WTC11 (cell line): Measurements from ENCODE around the gene ATAD3C. TPM values are rescaled to one million over a fixed set of nuclear protein-coding genes. Genes with fewer than 3 reads are reported as not detected.

Experiments
- ATAC-seq: fragments of 200-7000 bp; cut with Tn5 transposase; 2 replicates; pipeline ENCODE4 v1.10.0; 2021; ENCODE audit warnings: mild to moderate bottlenecking, moderate library complexity
- CTCF ChIA-PET: fragments of 300-600 bp; sonication (Branson Sonifier 250); formaldehyde crosslinking; loops from one replicate; lab custom pipeline; 2021; ENCODE audit warnings: antibody characterized with exemption; lab: Charles Lee
- POLR2A ChIA-PET: fragments of 350-600 bp; sonication (Branson Sonifier 250); formaldehyde crosslinking; loops from one replicate; lab custom pipeline; 2021; ENCODE audit warnings: antibody characterized with exemption; lab: Charles Lee
- DNase-seq: peaks from one replicate; pipeline ENCODE4 v3.0.0; 2021; ENCODE audit warnings: low spot score
- H3K27ac Mint-ChIP-seq: 2 replicates; pipeline ENCODE4 v1.8.0; 2021; ENCODE audit warnings: mixed read lengths
- H3K27me3 Mint-ChIP-seq: 2 replicates; pipeline ENCODE4 v1.8.0; 2021; ENCODE audit warnings: low read depth, mild to moderate bottlenecking, moderate library complexity, mixed read lengths
- H3K36me3 Mint-ChIP-seq: 2 replicates; pipeline ENCODE4 v1.8.0; 2021; ENCODE audit warnings: mixed read lengths
- H3K4me1 Mint-ChIP-seq: 2 replicates; pipeline ENCODE4 v1.8.0; 2022; ENCODE audit warnings: mixed read lengths
- H3K4me3 Mint-ChIP-seq: 2 replicates; pipeline ENCODE4 v1.8.0; 2021; ENCODE audit warnings: mild to moderate bottlenecking, moderate library complexity, mixed read lengths
- H3K9me3 Mint-ChIP-seq: 2 replicates; pipeline ENCODE4 v1.8.0; 2021; ENCODE audit warnings: mixed read lengths
- ELF4 ChIP-seq: sonication (generic); formaldehyde crosslinking; IDR thresholded peaks from 2 replicates; pipeline ENCODE4 v1.8.1; 2022; ENCODE audit warnings: low read depth, mild to moderate bottlenecking, moderate library complexity, missing genetic modification reagents
- ETV6 ChIP-seq: sonication (generic); formaldehyde crosslinking; IDR thresholded peaks from 2 replicates; pipeline ENCODE4 v1.8.1; 2022; ENCODE audit warnings: mild to moderate bottlenecking, missing genetic modification reagents
- IRF2 ChIP-seq: sonication (generic); formaldehyde crosslinking; IDR thresholded peaks from 2 replicates; pipeline ENCODE4 v1.8.0; 2022; ENCODE audit warnings: low read depth, missing genetic modification reagents, borderline replicate concordance
- MXD4 ChIP-seq: fragments of 250-450 bp; sonication (Bioruptor Pico); IDR thresholded peaks from 2 replicates; pipeline ENCODE4 v1.8.0; 2021; ENCODE audit warnings: mild to moderate bottlenecking, moderate library complexity, borderline replicate concordance
- NFYB ChIP-seq: sonication (generic); formaldehyde crosslinking; conservative IDR thresholded peaks from 2 replicates; pipeline ENCODE4 v1.8.0; 2022; ENCODE audit warnings: low read depth, missing genetic modification reagents
- NR1H2 ChIP-seq: sonication (generic); formaldehyde crosslinking; IDR thresholded peaks from 2 replicates; pipeline ENCODE4 v1.9.0; 2021; ENCODE audit warnings: mild to moderate bottlenecking, moderate library complexity, missing genetic modification reagents
- TEAD1 ChIP-seq: sonication (generic); formaldehyde crosslinking; IDR thresholded peaks from 2 replicates; pipeline ENCODE4 v1.8.0; 2022; ENCODE audit warnings: mild to moderate bottlenecking, missing genetic modification reagents
- ZBTB21 ChIP-seq: sonication (generic); formaldehyde crosslinking; IDR thresholded peaks from 2 replicates; pipeline ENCODE4 v1.8.1; 2023; ENCODE audit warnings: mild to moderate bottlenecking, missing genetic modification reagents, borderline replicate concordance
- ZNF263 ChIP-seq: sonication (generic); formaldehyde crosslinking; IDR thresholded peaks from 2 replicates; pipeline ENCODE4 v1.8.1; 2022; ENCODE audit warnings: low read depth, mild to moderate bottlenecking, moderate library complexity, missing genetic modification reagents
- total RNA-seq: library from RNA; stranded (reverse); gene quantifications from 3 replicates; pipeline ENCODE4 v1.2.3, GENCODE V29; 2021
- TF ChIP-seq, protein P1 (sequence below): sonication (generic); formaldehyde crosslinking; IDR thresholded peaks from 2 replicates; pipeline ENCODE4 v1.8.1; 2023; ENCODE audit warnings: mild to moderate bottlenecking, missing genetic modification reagents, borderline replicate concordance
- TF ChIP-seq, protein P2 (sequence below): fragments of 200-600 bp; IDR thresholded peaks from 2 replicates; pipeline ENCODE4 v1.8.0; 2022; ENCODE audit warnings: antibody characterized with exemption
- TF ChIP-seq, protein P3 (sequence below): fragments of 250-450 bp; sonication (Bioruptor Pico); IDR thresholded peaks from 2 replicates; pipeline ENCODE4 v1.9.0; 2021; ENCODE audit warnings: mild to moderate bottlenecking
- TF ChIP-seq, protein P4 (sequence below): sonication (generic); formaldehyde crosslinking; IDR thresholded peaks from 2 replicates; pipeline ENCODE4 v1.8.1; 2023; ENCODE audit warnings: mild to moderate bottlenecking, missing genetic modification reagents, moderate library complexity
- TF ChIP-seq, protein P5 (sequence below): sonication (generic); formaldehyde crosslinking; IDR thresholded peaks from 2 replicates; pipeline ENCODE4 v1.8.0; 2022; ENCODE audit warnings: missing genetic modification reagents
- TF ChIP-seq, protein P6 (sequence below): sonication (generic); formaldehyde crosslinking; IDR thresholded peaks from 2 replicates; pipeline ENCODE4 v1.8.1; 2022; ENCODE audit warnings: mild to moderate bottlenecking, missing genetic modification reagents, moderate library complexity, borderline replicate concordance
- TF ChIP-seq, protein P7 (sequence below): sonication (generic); formaldehyde crosslinking; conservative IDR thresholded peaks from 2 replicates; pipeline ENCODE4 v1.8.1; 2023; ENCODE audit warnings: mild to moderate bottlenecking, low read depth, missing genetic modification reagents, moderate library complexity

Gene ATAD3C
- total RNA-seq, 1 experiment from 2014 or later, result 0.61 TPM

DNA sequence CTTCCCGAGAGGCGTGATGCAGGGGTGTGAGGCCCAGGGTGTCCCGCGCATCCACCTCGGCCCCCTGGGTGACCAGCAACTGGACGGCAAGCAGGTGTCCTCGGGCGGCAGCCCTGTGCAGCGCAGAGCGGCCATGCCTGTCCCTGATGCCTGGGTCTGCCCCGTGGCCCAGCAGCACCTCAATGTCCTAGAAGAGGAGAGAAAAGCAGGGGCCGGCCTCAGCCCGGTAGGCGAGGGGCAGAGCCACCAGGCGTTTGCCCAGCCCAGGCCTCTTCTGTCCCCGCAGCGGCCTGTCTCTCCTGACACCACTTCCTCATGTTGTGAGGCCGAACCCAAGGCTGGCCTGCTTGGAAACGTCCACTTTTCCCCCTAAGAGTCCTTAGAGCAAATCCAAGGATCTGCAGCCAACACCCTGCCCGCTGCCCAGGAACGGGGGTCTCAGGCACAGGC, 30.1 kb upstream of the ATAD3C start:
- H3K36me3 Mint-ChIP-seq, result no peaks in the 10 kb centered on the region
- CTCF ChIA-PET, result interaction anchor here (0.6 to 1.6 kb wide), 2 partner anchors 14 to 25 kb away, joined by 5 read pairs; no protein-coding TSS in a partner anchor
- no peak for ATAC-seq
- TF ChIP-seq, protein P1, sequence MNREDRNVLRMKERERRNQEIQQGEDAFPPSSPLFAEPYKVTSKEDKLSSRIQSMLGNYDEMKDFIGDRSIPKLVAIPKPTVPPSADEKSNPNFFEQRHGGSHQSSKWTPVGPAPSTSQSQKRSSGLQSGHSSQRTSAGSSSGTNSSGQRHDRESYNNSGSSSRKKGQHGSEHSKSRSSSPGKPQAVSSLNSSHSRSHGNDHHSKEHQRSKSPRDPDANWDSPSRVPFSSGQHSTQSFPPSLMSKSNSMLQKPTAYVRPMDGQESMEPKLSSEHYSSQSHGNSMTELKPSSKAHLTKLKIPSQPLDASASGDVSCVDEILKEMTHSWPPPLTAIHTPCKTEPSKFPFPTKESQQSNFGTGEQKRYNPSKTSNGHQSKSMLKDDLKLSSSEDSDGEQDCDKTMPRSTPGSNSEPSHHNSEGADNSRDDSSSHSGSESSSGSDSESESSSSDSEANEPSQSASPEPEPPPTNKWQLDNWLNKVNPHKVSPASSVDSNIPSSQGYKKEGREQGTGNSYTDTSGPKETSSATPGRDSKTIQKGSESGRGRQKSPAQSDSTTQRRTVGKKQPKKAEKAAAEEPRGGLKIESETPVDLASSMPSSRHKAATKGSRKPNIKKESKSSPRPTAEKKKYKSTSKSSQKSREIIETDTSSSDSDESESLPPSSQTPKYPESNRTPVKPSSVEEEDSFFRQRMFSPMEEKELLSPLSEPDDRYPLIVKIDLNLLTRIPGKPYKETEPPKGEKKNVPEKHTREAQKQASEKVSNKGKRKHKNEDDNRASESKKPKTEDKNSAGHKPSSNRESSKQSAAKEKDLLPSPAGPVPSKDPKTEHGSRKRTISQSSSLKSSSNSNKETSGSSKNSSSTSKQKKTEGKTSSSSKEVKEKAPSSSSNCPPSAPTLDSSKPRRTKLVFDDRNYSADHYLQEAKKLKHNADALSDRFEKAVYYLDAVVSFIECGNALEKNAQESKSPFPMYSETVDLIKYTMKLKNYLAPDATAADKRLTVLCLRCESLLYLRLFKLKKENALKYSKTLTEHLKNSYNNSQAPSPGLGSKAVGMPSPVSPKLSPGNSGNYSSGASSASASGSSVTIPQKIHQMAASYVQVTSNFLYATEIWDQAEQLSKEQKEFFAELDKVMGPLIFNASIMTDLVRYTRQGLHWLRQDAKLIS (CRISPR knock-in tag), result no peak
- TF ChIP-seq ETV6 (CRISPR knock-in tag), result no peak
- no peak for TF ChIP-seq MXD4
- TF ChIP-seq IRF2 (CRISPR knock-in tag), result no peak
- TF ChIP-seq, protein P2, sequence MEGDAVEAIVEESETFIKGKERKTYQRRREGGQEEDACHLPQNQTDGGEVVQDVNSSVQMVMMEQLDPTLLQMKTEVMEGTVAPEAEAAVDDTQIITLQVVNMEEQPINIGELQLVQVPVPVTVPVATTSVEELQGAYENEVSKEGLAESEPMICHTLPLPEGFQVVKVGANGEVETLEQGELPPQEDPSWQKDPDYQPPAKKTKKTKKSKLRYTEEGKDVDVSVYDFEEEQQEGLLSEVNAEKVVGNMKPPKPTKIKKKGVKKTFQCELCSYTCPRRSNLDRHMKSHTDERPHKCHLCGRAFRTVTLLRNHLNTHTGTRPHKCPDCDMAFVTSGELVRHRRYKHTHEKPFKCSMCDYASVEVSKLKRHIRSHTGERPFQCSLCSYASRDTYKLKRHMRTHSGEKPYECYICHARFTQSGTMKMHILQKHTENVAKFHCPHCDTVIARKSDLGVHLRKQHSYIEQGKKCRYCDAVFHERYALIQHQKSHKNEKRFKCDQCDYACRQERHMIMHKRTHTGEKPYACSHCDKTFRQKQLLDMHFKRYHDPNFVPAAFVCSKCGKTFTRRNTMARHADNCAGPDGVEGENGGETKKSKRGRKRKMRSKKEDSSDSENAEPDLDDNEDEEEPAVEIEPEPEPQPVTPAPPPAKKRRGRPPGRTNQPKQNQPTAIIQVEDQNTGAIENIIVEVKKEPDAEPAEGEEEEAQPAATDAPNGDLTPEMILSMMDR, result no peak
- no peak for TF ChIP-seq ELF4 (CRISPR knock-in tag)
- TF ChIP-seq, protein P3, sequence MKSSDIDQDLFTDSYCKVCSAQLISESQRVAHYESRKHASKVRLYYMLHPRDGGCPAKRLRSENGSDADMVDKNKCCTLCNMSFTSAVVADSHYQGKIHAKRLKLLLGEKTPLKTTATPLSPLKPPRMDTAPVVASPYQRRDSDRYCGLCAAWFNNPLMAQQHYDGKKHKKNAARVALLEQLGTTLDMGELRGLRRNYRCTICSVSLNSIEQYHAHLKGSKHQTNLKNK, result no peak
- no peak for TF ChIP-seq NR1H2 (CRISPR knock-in tag)
- TF ChIP-seq, all 79 proteins: peak for 0
- peaks cover 2% of the 10 kb centered on the region; the same call in 1 of the 2 replicates for H3K27me3 Mint-ChIP-seq
- H3K9me3 Mint-ChIP-seq, result no peaks in the 10 kb centered on the region
- H3K4me3 Mint-ChIP-seq, result no peak overlapping the region
- no peak for DNase-seq
- H3K4me1 Mint-ChIP-seq, result peaks cover 32% of the 10 kb centered on the region
- 0 out of 2 replicates have a peak overlapping the region, but pooled peaks have one; percentile 70 for H3K27ac Mint-ChIP-seq
- POLR2A ChIA-PET, result interaction anchor here (1.5 kb wide), 1 partner anchor 11 kb away, joined by 5 read pairs; no protein-coding TSS in a partner anchor

DNA sequence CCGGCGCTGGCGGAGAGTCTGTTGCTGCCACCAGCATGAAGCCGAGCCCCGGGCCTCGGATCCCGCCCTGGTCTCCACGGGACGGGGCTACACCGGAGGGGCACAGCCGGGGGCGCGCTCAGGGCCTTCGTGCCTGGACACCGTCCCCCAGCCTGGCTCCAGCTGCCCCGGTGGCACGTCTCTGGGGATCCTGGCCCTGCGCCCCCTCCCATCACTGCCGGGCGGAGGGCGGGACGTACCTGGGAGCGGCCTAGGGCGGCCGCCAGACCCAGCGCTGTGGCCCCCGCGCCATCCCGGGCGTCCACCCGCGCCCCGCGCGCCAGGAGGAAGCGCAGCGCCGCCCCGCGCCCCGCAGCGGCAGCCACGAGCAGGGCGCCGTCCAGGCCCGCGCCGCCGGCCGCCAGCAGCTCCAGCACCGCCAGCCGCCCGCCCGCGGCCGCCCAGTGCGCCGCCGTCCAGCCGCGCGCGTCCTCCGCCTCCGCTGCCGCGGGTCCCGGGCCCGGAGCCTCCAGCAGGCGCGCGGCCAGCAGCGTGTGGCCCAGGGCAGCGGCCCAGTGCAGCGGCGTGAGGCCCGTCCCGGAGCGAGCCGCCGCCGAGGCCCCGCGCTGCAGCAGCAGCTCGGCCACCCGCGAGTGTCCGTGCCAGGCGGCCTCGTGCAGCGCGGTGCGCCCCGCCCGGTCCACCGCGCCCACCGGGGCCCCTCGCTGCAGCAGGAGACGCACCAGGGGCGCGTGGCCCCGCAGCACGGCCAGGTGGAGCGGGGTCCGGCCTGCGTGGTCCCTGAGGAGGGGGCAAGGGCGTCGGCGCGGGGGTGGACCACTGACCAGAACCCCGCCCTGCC, 29.5 kb upstream of the ATAD3C start:
- Mint-ChIP-seq H3K9me3 (no peaks in the 10 kb centered on the region), H3K27me3 (peaks cover 2% of the 10 kb centered on the region; the same call in 1 of the 2 replicates), H3K36me3 (no peaks in the 10 kb centered on the region), H3K4me3 (no peak overlapping the region), H3K27ac (0 out of 2 replicates have a peak overlapping the region, but pooled peaks have one; percentile 70), H3K4me1 (peaks cover 33% of the 10 kb centered on the region)
- POLR2A ChIA-PET, result interaction anchor here (1.5 kb wide), 1 partner anchor 11 kb away, joined by 5 read pairs; no protein-coding TSS in a partner anchor
- DNase-seq (peak; percentile 52), ATAC-seq (peak; percentile 57)
- CTCF ChIA-PET, result interaction anchor here (0.6 to 1.6 kb wide), 5 partner anchors 9 to 26 kb away, joined by 3 to 6 read pairs (median 5); no protein-coding TSS in a partner anchor
- TF ChIP-seq TEAD1, result no peak
- TF ChIP-seq, protein P4, sequence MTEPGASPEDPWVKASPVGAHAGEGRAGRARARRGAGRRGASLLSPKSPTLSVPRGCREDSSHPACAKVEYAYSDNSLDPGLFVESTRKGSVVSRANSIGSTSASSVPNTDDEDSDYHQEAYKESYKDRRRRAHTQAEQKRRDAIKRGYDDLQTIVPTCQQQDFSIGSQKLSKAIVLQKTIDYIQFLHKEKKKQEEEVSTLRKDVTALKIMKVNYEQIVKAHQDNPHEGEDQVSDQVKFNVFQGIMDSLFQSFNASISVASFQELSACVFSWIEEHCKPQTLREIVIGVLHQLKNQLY (CRISPR knock-in tag), result no peak
- no peak for TF ChIP-seq ZBTB21 (CRISPR knock-in tag)
- TF ChIP-seq, protein P5, sequence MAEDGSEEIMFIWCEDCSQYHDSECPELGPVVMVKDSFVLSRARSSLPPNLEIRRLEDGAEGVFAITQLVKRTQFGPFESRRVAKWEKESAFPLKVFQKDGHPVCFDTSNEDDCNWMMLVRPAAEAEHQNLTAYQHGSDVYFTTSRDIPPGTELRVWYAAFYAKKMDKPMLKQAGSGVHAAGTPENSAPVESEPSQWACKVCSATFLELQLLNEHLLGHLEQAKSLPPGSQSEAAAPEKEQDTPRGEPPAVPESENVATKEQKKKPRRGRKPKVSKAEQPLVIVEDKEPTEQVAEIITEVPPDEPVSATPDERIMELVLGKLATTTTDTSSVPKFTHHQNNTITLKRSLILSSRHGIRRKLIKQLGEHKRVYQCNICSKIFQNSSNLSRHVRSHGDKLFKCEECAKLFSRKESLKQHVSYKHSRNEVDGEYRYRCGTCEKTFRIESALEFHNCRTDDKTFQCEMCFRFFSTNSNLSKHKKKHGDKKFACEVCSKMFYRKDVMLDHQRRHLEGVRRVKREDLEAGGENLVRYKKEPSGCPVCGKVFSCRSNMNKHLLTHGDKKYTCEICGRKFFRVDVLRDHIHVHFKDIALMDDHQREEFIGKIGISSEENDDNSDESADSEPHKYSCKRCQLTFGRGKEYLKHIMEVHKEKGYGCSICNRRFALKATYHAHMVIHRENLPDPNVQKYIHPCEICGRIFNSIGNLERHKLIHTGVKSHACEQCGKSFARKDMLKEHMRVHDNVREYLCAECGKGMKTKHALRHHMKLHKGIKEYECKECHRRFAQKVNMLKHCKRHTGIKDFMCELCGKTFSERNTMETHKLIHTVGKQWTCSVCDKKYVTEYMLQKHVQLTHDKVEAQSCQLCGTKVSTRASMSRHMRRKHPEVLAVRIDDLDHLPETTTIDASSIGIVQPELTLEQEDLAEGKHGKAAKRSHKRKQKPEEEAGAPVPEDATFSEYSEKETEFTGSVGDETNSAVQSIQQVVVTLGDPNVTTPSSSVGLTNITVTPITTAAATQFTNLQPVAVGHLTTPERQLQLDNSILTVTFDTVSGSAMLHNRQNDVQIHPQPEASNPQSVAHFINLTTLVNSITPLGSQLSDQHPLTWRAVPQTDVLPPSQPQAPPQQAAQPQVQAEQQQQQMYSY (CRISPR knock-in tag), result no peak
- TF ChIP-seq, protein P6, sequence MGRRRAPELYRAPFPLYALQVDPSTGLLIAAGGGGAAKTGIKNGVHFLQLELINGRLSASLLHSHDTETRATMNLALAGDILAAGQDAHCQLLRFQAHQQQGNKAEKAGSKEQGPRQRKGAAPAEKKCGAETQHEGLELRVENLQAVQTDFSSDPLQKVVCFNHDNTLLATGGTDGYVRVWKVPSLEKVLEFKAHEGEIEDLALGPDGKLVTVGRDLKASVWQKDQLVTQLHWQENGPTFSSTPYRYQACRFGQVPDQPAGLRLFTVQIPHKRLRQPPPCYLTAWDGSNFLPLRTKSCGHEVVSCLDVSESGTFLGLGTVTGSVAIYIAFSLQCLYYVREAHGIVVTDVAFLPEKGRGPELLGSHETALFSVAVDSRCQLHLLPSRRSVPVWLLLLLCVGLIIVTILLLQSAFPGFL, result no peak
- TF ChIP-seq ZNF263 (CRISPR knock-in tag), result no peak
- TF ChIP-seq, protein P7, sequence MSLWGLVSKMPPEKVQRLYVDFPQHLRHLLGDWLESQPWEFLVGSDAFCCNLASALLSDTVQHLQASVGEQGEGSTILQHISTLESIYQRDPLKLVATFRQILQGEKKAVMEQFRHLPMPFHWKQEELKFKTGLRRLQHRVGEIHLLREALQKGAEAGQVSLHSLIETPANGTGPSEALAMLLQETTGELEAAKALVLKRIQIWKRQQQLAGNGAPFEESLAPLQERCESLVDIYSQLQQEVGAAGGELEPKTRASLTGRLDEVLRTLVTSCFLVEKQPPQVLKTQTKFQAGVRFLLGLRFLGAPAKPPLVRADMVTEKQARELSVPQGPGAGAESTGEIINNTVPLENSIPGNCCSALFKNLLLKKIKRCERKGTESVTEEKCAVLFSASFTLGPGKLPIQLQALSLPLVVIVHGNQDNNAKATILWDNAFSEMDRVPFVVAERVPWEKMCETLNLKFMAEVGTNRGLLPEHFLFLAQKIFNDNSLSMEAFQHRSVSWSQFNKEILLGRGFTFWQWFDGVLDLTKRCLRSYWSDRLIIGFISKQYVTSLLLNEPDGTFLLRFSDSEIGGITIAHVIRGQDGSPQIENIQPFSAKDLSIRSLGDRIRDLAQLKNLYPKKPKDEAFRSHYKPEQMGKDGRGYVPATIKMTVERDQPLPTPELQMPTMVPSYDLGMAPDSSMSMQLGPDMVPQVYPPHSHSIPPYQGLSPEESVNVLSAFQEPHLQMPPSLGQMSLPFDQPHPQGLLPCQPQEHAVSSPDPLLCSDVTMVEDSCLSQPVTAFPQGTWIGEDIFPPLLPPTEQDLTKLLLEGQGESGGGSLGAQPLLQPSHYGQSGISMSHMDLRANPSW (CRISPR knock-in tag), result no peak
- no peak for TF ChIP-seq NFYB (CRISPR knock-in tag)
